ENCODE results near the gene FBXO24.

Gene FBXO24

GRCh38 chr7:100575206-100575631 is 10.9 kb upstream of the FBXO24 start:
- no peak for DNase-seq

DNA sequence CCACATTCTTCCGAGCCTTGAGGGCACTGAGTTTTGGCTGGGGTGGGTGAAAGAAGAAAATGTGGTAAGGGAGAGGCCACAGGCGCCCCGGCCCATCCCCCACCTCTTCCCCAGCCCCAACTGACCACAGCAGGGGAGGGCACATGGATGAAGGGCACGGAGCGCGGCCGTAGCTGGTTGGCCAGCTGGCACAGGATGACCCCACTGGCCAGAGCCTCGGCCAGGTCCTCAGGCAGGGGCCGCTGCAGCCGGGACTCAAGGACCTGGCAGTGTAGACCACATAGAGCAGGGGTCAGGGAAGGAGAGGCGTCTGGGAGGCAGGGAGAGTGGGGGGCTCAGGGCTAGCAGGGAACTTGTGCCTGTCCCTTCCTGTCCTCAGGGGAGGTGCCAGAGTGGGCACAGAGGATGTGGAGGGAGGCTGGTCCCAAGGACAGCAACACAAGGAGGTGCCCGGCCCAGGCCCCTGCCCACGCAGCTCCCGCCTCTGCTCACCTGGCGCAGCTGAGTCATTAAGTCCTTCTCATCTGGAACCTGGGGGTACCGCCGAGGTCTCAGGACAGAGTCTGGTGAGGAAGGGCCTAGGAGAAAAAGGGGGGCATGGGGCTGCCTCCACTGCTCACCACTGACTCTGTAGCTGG is 10.3 kb upstream of the FBXO24 start:
- DNase-seq: no peak

DNA sequence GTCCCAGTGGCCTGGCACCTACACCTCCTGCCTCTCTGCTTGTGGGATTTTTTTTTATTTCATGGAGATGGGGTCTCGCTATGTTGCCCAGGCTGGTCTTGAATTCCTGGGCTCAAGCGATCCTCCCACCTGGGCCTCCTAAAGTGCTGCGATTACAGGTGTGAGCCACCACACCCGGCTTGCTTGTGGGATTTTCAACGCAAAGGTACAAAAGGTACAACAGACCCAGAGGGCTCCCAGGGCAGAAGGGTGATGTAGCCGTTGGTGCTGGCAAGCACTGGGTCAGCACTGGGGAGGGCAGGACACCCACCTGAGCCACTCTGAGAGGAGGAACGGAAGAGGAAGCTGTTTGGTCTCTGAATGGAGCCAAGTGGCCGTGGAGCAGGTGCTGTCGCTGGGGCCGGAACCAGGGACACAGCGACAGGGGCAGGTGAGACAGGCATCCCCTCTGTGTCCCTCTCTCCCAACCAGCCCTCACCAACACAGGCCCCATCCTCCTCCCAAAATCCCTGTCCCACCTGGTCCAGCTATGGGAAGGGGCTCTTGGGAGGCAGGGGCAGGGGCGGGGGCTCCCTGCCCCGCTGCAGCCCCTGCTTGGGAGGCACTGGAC is 9.6 kb upstream of the FBXO24 start:
- DNase-seq: no peak

- DNase-seq: no peak
These were observed 9.0 kb upstream of the FBXO24 start for GRCh38 chr7:100577103-100577502.

- DNase-seq: no peak
These were observed 8.6 kb upstream of the FBXO24 start for GRCh38 chr7:100577507-100577906.

GRCh38 chr7:100578246-100579183 is 7.6 kb upstream of the FBXO24 start:
- no peak for DNase-seq

DNA sequence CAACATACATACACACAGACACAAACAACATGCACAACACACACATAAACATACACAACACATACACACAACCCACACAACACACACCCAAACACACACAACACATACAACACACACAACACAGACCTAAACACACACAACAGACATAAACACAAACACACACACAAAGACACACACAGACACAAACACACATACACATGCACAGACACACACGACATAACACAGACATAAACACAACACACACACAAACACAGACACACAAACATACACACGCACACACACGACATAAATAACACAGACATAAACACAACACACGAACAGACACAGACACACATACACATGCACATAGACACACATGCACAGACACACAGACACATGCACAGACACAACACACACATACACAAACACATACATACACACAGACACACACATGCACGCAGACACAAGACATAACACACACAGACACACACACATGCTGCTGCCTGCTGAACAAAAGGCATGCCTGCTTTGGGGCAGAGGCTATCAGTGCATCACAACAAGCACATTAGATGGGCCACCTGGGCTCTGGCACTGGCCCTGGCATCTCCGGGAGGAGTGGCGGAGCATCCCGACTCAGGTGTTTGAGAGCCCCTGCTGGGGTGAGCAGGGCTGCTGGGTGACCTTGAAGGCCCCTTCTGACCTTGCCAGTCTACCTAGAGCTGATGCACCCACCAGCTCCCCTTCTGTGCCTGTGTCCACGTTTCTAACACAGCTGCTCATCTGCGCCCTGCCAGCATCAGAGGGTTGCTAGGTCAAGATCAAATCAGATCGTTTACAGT is 5.5 kb upstream of the FBXO24 start:
- DNase-seq: no peak

DNA sequence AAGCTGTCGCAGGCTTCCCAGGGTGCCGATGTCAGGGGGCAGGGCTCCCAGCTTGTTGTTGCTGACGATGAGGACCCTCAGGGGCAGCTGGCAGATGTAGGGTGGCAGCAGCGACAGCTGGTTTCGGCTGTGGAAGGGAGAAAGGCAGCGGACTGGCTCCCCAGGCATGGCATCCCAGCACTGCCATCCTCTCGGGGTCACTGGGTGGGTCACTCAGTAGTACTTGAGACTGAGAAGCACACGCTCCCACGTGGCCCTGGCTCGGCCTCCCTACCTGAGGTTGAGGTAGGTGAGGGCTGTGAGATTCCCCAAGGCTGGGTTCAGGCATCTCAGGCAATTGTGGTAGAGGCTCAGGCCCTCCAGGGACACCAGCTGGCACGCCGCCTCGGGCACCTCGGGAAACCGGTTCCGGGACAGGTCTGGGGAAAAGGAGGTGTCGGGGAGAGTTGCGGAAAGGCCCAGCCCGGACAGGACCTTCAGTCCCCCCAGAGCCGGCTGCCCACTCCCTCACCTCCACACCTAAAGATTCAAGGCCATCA is 4.0 kb upstream of the FBXO24 start:
- DNase-seq: no peak

- DNase-seq: no peak
These were observed 3.5 kb upstream of the FBXO24 start for GRCh38 chr7:100582650-100583049.

GRCh38 chr7:100583132-100584053 is 2.7 kb upstream of the FBXO24 start:
- no peak for DNase-seq

- no peak for DNase-seq
These were observed 2.0 kb upstream of the FBXO24 start for GRCh38 chr7:100584054-100584682.

GRCh38 chr7:100584683-100585510 is 1.2 kb upstream of the FBXO24 start:
- DNase-seq: no peak

DNA sequence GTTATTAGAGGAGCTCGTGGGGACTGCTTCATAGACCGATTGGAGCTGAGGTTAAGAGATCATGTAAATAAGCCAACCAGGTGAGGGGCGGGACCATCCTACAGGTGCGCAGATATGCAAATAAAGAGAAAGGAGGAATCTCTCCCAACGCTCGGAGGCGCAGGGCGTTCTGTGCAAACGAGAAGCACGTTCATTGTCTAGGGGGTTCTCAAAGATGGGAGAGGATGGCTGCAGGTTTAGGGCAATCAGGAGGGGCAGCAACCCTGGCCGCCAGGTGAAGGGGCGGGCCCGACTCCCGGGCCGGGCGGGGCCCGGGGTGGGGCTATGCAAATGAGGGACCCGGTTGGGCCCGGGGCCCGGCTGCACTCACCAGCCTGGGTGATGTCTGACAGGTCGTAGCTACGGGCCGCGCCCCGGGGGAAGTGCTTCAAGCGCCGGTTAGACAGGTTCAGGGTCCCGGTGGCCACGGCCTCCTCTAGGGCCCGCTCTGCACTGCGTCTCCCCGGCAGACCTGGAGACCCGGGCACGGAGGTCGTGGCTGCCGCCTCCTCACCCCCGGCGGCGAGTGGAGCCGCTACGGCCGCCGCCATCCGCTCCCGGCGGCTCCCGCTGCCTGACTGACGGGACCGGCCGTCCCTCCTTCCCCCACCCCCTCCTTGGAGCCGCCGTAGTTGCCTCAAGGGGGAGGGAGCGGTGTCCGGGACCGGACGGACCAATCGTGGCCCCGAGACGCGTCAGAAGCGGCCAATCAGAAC is 440 bp upstream of the FBXO24 start, which contains the start of gene LRCH4:
LRCH4 (minus strand) TSS at position 619 of the 755 bp plus-strand sequence; CDS start at position 590, 29 bp downstream.
- no peak for DNase-seq

DNA sequence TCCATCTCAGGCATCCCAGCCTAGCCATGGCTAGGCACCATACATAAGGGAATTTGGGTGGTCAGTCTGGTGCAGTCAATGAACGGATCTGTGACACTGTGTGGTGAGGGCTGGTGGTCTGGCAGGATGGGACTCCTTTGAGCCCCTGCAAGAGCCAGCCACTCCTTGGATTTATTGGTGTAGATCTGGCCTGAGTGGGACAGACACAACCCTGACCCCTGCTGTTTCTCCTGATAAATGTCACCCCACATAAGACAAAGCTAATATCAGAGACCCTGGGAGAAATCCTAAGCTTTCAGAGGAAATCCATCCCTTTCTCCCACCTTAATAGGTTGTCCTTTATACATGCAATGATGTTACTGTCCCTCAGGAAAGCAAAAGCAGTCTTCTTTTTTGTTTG is 2.3 kb downstream of the FBXO24 start:
- DNase-seq: no peak

DNA sequence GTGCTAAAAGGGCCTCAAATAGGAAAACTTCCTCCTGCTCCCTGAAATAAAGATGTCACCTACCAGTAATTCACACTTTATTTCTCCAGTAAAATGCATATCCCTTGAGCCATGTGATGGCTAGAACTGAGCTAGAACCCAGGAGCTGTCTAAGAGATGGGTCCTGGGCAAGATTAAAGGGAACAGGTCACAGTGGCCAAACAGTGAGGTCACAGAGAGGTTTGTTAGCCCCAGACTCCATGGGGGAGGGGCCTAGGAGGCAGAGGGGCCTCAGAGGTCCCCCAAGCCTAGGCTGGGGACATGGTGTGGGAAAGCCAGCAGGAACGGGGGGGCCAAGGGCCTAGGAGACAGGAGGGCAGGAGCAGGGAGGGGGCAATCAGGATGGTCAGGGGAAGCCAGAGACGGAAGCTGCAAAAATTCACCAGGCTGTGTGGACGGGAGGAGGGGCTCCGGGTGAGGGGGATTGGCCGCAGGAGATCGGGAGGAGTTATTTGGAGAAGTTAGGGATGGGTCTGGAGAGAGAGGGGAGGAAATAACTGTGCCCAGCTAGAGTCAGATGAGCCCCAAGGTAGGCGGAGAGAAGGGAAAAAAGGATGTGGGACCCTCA is 3.3 kb downstream of the FBXO24 start:
- no peak for DNase-seq

DNA sequence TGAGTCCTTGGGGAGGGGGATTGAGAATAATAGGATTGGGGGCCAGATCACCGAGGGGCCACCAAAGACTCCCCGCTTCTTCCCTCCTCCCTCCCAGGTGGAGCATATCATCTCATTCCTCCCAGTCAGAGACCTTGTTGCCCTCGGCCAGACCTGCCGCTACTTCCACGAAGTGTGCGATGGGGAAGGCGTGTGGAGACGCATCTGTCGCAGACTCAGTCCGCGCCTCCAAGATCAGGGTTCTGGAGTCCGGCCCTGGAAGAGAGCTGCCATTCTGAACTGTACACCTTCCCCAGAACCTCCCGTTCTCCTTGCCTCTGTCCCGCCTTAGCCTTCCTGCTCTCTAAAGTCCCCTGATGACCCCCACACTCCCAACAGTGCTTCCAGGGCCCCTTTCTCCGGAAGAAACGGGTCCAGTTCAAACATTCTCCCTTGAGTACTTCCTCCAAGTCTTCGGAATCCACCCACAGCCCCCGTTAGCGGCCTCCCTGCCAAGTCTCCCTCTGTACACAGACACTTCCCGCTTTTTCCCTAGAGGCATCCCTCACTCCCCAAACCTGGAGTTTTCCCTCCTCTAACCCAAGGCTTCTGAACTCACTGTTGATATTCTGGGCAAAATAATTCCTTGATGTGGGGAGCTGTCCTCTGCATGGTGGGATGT is 4.1 kb downstream of the FBXO24 start:
- no peak for DNase-seq

DNA sequence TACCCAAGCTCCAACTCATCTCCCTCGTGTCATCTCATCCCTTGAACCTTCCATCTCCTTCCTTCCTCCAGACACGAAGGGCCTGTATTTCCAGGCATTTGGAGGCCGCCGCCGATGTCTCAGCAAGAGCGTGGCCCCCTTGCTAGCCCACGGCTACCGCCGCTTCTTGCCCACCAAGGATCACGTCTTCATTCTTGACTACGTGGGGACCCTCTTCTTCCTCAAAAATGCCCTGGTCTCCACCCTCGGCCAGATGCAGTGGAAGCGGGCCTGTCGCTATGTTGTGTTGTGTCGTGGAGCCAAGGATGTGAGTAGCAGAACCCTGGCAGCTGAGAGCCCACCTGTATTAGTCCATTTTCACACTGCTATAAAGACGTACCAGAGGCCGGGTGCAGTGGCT is 5.5 kb downstream of the FBXO24 start:
- DNase-seq: no peak

- no peak for DNase-seq
These were observed 9.1 kb downstream of the FBXO24 start for GRCh38 chr7:100595188-100595587.

Measured in NCI-H446 treated with DMSO at 0.1 percent for 48 hours (cell line).